Urinary bladder (tissue), 4 donors: Measurements from ENCODE around the gene ARFIP2. TPM values are rescaled to one million over a fixed set of nuclear protein-coding genes. Genes with fewer than 3 reads are reported as not detected.
"Not testable (repeated sequence)": the region's sequence is repeated elsewhere in the genome, so short reads cannot be mapped to it uniquely, and the experiment has no call there.

Experiments used
- DNase-seq: peaks from one replicate; pipeline ENCODE4 v3.0.0-alpha.2; 2015; ENCODE audit errors: extremely low spot score
- H3K27ac ChIP-seq: one replicate; pipeline ENCODE4 v1.5.1; 2013; ENCODE audit warnings: low read depth, mild to moderate bottlenecking, moderate library complexity
- H3K36me3 ChIP-seq: one replicate; pipeline ENCODE4 v1.6.1; 2013; ENCODE audit warnings: mild to moderate bottlenecking, moderate library complexity; ENCODE audit not compliant: insufficient read depth
- H3K4me1 ChIP-seq: one replicate; pipeline ENCODE4 v1.6.1; 2013; ENCODE audit warnings: mild to moderate bottlenecking, moderate library complexity; ENCODE audit not compliant: insufficient read depth
- H3K4me3 ChIP-seq: one replicate; pipeline ENCODE4 v1.5.1; 2013; ENCODE audit warnings: low read depth, low read length
- WGBS: extraction: QIAGEN DNeasy Blood & Tissue Kit; methylation state at CpG from one replicate; pipeline ENCODE4 v1.1.7; 2013; 5-methylcytosine and 5-hydroxymethylcytosine counted together
- polyA plus RNA-seq: library from polyadenylated mRNA; stranded (reverse); fragments of 200-250 nt; gene quantifications from one replicate; pipeline ENCODE4 v1.2.3, GENCODE V29; 2013
- total RNA-seq: library from RNA; depleted of rRNA; stranded (reverse); fragments of >200 nt; gene quantifications from one replicate; pipeline ENCODE4 v1.2.3, GENCODE V29; 2014
- donor health status: healthy with polysubstance abuse.
- donor health status: healthy.

Gene ARFIP2, protein sequence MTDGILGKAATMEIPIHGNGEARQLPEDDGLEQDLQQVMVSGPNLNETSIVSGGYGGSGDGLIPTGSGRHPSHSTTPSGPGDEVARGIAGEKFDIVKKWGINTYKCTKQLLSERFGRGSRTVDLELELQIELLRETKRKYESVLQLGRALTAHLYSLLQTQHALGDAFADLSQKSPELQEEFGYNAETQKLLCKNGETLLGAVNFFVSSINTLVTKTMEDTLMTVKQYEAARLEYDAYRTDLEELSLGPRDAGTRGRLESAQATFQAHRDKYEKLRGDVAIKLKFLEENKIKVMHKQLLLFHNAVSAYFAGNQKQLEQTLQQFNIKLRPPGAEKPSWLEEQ
- 25.6 TPM for total RNA-seq
- 34.1 TPM for polyA plus RNA-seq

DNA sequence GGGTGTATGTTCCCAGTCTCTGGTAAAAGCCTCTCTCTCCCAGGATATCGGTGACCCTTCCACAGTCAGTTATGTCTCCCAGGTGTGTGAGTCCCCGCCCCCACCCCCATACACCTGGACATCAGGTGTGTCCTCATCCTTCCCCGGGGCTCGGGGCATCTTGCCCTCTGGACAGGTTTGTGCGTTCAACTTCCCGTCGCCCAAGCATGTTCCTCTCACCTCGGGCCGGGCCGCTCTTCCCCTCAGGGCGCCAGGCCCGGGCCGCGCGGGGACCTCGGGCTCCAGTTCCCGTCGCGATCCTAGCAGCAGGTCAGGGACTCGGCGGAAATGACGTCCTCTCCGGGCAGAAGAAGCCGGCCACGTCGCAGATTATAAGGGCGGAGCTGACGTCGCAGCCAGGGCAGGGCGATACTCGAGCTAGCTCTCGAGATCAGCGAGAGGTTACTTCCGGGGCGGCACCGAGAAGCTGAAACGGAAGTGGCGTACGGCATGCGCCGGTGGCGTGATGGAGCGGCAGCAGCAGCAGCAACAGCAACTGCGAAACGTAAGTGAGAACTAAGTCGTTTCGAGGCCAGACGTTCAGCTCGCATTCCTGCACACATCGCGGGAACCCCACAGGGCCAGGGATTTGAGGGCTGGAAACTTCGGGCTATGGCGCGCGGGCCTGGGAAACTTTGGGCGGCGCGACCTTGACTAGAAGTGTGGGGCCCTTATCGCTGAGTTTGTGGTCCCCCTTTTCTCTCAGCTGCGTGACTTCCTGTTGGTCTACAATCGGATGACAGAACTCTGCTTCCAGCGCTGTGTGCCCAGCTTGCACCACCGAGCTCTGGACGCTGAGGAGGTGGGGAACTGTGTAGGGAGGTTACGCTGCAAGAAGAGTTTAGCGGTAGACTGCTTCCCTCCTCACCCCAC lies at the start of gene ARFIP2, which contains the start of gene TIMM10B:
Gene ARFIP2, minus strand, starts transcription at position 320 of the 912 bp plus-strand sequence. CDS start 910 bp downstream, outside the sequence.
Gene TIMM10B, plus strand, starts transcription at position 490 of the 912 bp plus-strand sequence. Its CDS starts 16 bp downstream, at position 506.
- H3K36me3 ChIP-seq, result peaks cover 2% of the 10 kb centered on the region

DNA sequence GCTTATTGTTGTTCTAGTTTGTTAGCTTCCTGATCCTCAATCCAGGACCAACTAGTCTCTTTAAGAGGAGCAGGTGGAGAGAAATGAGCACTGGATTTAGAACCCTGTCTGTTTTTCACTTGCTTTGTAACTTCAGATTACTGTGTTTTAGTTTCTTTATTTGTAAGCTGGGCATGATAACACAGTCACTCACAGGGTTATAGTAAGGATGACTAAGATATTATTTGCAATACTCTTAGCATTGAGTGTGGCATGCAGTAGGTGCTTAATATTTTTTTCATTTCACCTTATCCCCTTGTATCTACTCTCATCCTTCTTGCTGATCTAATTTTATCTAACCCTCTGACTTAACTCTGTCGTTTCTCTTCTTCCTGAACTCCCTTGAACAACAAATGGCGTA lies 49.7 kb upstream of the ARFIP2 start:
- H3K36me3 ChIP-seq, result no peaks in the 10 kb centered on the region
- WGBS, result 90% methylated on average over 2 of the region's 2 CpGs

More for the DNA sequence above, at the start of gene ARFIP2, which contains the start of gene TIMM10B:
- under 1% methylated on average over 66 of the region's 66 CpGs for WGBS
- peak within 1 kb of the TSS; percentile 89 for H3K27ac ChIP-seq
- H3K4me1 ChIP-seq, result no peaks in the 10 kb centered on the region
- H3K4me3 ChIP-seq, result peak within 1 kb of the TSS; percentile 68
- DNase-seq, result peak; percentile 95

DNA sequence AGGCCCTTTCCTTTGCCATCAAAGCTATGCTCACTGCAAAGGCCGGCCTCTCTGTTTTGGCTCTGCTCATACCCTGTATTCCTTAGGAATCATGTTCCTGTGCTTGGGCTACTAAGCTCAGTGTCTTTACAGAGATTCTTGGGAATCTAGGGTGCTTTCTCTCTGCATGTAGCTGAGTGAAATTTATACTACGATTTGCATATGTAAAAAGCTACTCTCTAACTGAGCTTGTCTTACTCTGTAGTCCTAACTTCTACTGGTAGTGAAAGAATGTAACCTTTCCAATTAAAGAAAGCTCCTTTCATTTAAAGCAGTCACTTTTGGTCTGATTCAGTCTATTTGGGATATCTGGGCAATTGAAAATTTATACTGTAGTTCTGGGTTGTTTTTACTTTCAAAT lies 48.1 kb upstream of the ARFIP2 start:
- Histone ChIP-seq H3K36me3 (no peaks in the 10 kb centered on the region), H3K4me1 (no peaks in the 10 kb centered on the region), H3K27ac (no peak overlapping the region), H3K4me3 (no peak overlapping the region)
- WGBS, result 87% methylated on average over 2 of the region's 2 CpGs
- no peak for DNase-seq

More for the DNA sequence above, 49.7 kb upstream of the ARFIP2 start:
- Histone ChIP-seq H3K4me1 (no peaks in the 10 kb centered on the region), H3K27ac (no peak overlapping the region), H3K4me3 (no peak overlapping the region)
- no peak for DNase-seq

DNA sequence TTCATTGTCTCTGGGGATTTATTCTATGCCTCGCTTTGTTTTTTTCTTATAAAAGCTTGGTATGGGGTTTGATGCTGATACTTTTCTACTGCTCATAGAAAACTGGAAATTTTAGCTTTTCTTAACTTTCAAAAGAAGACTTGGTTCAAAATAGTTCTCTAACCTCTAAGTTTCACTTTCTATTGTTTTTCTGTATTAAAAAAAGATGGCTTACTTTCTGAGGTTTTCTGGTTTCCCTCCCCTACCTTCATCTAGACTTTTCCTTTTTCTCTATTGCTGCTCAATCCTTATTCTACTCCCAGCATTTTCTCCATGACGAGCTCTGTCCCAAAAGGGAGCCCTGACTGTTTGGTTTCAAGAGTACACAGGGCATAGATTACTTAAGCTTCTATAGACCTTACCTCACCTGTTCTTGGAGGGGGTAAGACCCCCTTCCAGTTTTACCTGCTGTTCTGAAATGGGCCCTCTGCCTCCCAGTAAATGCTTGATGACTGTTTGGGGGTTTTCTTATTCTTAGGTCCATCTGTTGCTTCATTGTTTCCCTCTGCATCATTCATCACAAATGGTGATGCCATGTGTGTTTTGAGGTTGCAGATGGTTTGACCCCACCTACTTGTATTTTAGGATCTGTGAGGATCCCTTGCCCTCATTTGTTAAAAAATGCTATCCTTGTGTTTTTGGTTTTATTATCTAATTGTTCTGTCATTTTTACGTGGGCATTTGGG lies 45.4 kb upstream of the ARFIP2 start:
- no peaks in the 10 kb centered on the region for H3K4me1 ChIP-seq
- no peak for DNase-seq
- no peaks in the 10 kb centered on the region for H3K36me3 ChIP-seq
- no peak overlapping the region for H3K27ac ChIP-seq
- H3K4me3 ChIP-seq, result no peak overlapping the region
- 84% methylated on average over 3 of the region's 3 CpGs for WGBS

DNA sequence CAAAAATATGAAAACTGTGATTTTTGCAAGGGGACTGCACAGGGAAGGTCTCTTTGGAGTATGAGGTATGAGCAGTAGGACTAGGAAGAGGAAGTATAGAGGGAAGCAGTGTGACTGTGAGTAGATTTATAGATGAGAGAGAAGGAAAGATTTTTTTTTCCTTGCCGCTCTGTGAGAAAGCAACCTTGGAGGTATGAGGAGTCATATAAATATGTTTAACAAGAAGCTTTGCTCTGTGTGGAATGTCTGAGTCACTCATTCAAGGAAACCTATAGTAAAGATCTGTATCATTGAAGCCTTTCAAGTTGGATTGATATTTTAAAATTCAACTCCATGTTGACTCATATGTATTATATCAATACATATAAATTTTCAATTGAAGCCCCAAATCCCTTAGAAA lies 42.1 kb upstream of the ARFIP2 start:
- DNase-seq, result no peak
- 89% methylated on average over 1 of the region's 1 CpG for WGBS
- H3K4me1 ChIP-seq, result no peaks in the 10 kb centered on the region

DNA sequence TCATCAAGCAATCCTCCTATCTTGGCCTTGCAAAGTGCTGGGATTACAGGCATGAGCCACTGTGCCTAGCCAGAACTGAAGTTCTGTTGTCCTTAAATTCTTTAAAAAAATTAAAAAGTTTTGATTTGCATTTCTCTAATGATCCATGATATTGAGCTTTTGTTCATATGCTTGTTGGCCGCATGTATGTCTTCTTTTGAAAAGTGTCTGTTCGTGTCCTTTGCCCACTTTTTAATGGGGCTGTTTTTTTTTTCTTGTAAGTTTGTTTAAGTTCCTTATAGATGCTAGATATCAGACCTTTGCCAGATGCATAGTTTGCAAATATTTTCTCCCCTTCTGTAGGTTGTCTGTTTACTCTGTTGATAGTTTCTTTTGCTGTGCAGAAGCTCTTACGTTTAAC lies 40.8 kb upstream of the ARFIP2 start:
- WGBS, result 93% methylated on average over 3 of the region's 3 CpGs
- DNase-seq, H3K27ac ChIP-seq, H3K36me3 ChIP-seq, H3K4me3 ChIP-seq, H3K4me1 ChIP-seq: not testable (repeated sequence)

More for the DNA sequence above, 42.1 kb upstream of the ARFIP2 start:
- Histone ChIP-seq H3K27ac (no peak overlapping the region), H3K4me3 (no peak overlapping the region), H3K36me3 (no peaks in the 10 kb centered on the region)

DNA sequence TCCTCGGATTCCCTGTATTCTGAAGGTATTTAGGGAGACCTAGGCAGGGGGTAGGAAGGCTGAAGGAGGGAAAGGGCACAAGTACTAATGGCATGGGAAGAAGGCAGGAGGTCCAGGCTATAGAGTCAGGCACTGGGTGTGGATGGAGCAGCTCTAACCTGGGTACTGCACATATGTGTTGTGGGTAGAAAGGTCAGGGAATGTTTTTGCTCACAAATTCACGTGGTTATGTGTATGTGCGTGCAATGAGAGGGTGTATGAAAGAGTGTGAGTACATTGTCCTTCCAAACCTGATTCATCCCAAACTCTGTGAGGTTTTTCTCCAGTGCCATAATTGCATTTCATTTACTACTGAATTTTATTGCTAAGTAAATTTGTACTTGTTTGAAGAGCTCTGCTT lies 39.1 kb upstream of the ARFIP2 start:
- Histone ChIP-seq H3K36me3 (no peaks in the 10 kb centered on the region), H3K4me3 (no peak overlapping the region), H3K27ac (no peak overlapping the region), H3K4me1 (no peaks in the 10 kb centered on the region)
- WGBS, result 85% methylated on average over 3 of the region's 3 CpGs
- DNase-seq, result no peak

DNA sequence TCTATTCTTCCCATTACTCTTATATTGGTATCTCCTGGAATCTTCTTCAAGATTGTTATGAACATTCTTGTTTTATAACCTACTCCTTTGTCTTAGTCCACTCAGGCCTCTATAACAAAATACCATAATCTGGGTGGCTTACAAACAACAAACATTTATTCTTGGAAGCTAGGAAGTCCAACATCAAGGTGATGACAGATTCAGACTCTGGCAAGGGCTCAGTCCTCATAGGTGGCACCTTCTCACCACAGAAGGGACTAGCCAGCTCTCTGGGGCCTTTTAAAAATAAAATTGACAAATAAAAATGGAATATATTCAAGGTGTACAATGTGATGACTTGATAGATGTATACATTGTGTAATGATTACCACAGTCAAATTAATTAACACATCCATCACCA lies 35.7 kb upstream of the ARFIP2 start:
- Histone ChIP-seq H3K36me3 (no peaks in the 10 kb centered on the region), H3K4me3 (no peak overlapping the region), H3K27ac (no peak overlapping the region), H3K4me1 (no peaks in the 10 kb centered on the region)
- DNase-seq, result no peak

DNA sequence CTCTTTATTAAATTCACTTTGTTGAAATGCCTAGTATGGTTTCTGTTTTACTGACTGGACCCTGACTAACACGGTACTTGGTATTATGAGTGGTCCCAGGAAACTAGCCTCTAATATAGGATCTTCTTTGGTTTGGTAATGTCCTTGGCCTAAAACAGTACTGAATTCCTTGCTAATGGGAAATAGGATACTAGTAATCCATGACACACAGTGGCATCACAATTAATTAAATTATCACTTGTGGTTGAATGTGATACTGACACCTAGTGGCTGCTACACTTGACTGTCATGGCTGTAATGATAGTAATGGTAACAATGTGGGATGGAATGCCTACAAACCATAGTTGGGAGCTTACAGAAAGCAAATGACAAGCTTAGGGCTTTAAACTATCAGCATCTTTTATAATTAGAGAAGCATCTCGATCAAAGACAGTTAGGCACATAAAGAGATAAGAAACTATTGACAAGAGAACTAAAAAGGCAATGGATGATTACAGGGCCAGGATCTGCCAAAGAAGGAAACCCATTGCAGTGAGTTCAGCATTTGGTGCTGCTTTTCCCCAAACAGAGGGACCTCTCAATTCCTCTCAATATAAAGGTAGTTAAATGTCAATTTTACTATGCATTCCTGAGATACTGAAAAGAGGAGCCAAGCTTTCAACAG lies 24.6 kb upstream of the ARFIP2 start:
- no peak overlapping the region for H3K4me3 ChIP-seq
- no peaks in the 10 kb centered on the region for H3K4me1 ChIP-seq
- DNase-seq, result no peak
- WGBS, result 53% methylated on average over 2 of the region's 2 CpGs
- no peak overlapping the region for H3K27ac ChIP-seq
- peaks cover 3% of the 10 kb centered on the region for H3K36me3 ChIP-seq

DNA sequence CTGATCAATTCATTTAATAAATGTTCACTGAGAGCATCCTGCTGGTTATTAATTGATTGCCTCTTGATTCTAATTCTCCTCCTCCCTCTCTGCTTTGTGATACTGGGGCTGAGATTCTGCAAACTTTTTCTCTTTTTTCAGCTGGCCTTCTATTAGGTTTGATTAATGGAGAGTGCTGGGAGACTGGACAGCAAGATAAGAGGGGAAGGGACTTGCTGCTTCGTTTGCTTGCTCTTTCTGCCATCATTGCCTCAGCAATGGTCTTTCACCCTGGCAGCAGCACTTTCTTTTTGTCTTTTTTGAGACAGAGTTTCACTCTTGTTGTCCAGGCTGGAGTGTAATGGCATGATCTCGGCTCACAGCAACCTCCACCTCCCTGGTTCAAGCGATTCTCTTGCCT lies 23.0 kb upstream of the ARFIP2 start:
- Histone ChIP-seq H3K4me1 (no peaks in the 10 kb centered on the region), H3K27ac (no peak overlapping the region), H3K4me3 (no peak overlapping the region), H3K36me3 (no peaks in the 10 kb centered on the region)
- no peak for DNase-seq
- WGBS, result 77% methylated on average over 3 of the region's 3 CpGs

DNA sequence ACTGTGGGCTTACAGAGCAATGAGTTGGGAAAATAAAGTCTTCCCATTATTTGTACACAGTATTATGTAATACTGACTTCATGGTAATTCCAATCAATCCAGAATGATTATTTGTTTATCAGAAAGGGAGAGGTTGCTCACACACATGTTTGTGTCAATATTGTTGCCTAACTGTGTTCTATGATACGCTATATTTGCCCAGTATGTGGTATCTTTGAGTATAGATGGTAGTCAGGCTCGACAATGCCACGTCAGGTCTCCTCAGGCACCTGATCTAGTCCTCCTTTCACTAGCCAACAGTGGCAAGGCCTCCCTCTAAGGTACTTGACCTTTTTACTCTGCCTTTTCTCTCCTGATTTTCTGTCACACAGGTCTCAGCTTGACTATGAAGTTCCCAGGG lies 21.3 kb upstream of the ARFIP2 start:
- H3K27ac ChIP-seq, result no peak overlapping the region
- no peak overlapping the region for H3K4me3 ChIP-seq
- WGBS, result 97% methylated on average over 3 of the region's 3 CpGs
- no peaks in the 10 kb centered on the region for H3K4me1 ChIP-seq
- DNase-seq, result no peak
- H3K36me3 ChIP-seq, result no peaks in the 10 kb centered on the region

DNA sequence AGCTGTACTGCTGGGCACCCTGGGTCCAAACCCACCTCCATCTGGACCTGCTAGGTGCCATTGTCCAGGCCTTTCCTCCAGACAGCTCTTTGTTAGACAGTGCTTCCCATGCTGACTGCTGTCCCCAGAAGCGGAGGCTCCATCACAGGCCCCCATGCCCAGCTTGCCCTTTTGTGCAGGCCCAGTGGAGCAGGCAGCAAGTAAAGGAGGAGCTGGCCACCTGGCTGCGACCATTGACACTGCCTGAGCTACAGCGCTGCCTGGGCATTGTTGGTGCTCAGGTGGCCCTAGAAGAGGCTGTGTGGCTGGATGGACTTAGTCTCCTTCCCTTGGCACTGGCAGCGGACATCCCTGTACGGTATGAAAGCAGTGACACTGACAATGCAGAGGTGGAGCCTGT lies 17.4 kb upstream of the ARFIP2 start:
- WGBS, result 91% methylated on average over 5 of the region's 5 CpGs
- no peak overlapping the region for H3K27ac ChIP-seq
- no peak for DNase-seq
- H3K4me1 ChIP-seq, result no peaks in the 10 kb centered on the region
- no peaks in the 10 kb centered on the region for H3K36me3 ChIP-seq
- no peak overlapping the region for H3K4me3 ChIP-seq

DNA sequence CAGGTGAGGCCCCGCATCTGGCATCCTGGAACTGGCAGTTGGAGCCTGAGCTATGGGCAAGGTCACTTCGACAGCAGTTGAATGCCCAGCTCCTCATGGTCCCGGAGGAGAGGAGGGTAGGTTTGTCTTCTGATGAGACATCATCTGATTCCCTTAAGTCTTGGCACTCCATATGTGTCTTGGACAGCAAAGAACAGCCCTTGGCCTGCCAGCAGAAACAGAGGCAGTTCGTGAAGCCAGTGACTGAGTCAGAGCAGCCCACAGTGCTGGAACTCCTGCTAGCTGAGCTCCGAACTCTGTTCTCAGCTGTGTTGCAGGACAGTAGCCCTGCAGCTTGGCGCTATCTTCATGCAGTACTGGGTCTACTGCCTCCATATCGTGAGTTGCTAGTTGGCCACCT lies 17.0 kb upstream of the ARFIP2 start:
- Histone ChIP-seq H3K36me3 (no peaks in the 10 kb centered on the region), H3K4me1 (no peaks in the 10 kb centered on the region), H3K27ac (no peak overlapping the region), H3K4me3 (no peak overlapping the region)
- WGBS, result 63% methylated on average over 7 of the region's 7 CpGs
- DNase-seq, result no peak
